GM23248 (cell line): ENCODE results near the gene PIEZO1. TPM values are rescaled to one million over a fixed set of nuclear protein-coding genes. Genes with fewer than 3 reads are reported as not detected.
A peak's percentile ranks its signal among the peaks of the same experiment; 100 is the strongest.

Source experiments
- DNase-seq: peaks from one replicate; pipeline ENCODE4 v3.0.0-alpha.2; 2015
- H2AFZ ChIP-seq: fragments of 200-600 bp; sonication (generic); 2 replicates; pipeline ENCODE4 v1.6.1; 2016; ENCODE audit warnings: antibody characterized with exemption
- H3F3A ChIP-seq: fragments of 200-600 bp; sonication (generic); 2 replicates; pipeline ENCODE4 v1.6.1; 2016; ENCODE audit warnings: mild to moderate bottlenecking, antibody characterized with exemption, mixed run types; ENCODE audit not compliant: insufficient read depth
- H3K27ac ChIP-seq: fragments of 200-600 bp; sonication (generic); 2 replicates; pipeline ENCODE4 v1.5.1; 2016; ENCODE audit warnings: mild to moderate bottlenecking
- H3K27me3 ChIP-seq: fragments of 200-600 bp; sonication (generic); replicated peaks from 2 replicates; pipeline ENCODE4 v1.6.1; 2016; ENCODE audit warnings: mild to moderate bottlenecking; ENCODE audit not compliant: insufficient read depth
- H3K36me3 ChIP-seq: fragments of 200-600 bp; sonication (generic); 2 replicates; pipeline ENCODE4 v1.6.1; 2016; ENCODE audit warnings: low read depth, mild to moderate bottlenecking
- H3K4me1 ChIP-seq: fragments of 200-600 bp; sonication (generic); 2 replicates; pipeline ENCODE4 v1.6.1; 2016; ENCODE audit warnings: mild to moderate bottlenecking; ENCODE audit not compliant: insufficient read depth
- H3K4me2 ChIP-seq: fragments of 200-600 bp; sonication (generic); one replicate; pipeline ENCODE4 v1.6.1; 2016; ENCODE audit warnings: mild to moderate bottlenecking; ENCODE audit not compliant: unreplicated experiment
- H3K4me3 ChIP-seq: fragments of 200-600 bp; sonication (generic); 2 replicates; pipeline ENCODE4 v1.5.1; 2016; ENCODE audit warnings: mild to moderate bottlenecking
- H3K79me2 ChIP-seq: fragments of 200-600 bp; sonication (generic); 2 replicates; pipeline ENCODE4 v1.6.1; 2016; ENCODE audit warnings: mild to moderate bottlenecking; ENCODE audit not compliant: insufficient read depth
- H3K9ac ChIP-seq: fragments of 200-600 bp; sonication (generic); 2 replicates; pipeline ENCODE4 v1.6.1; 2016; ENCODE audit warnings: mild to moderate bottlenecking
- H3K9me2 ChIP-seq: fragments of 200-600 bp; sonication (generic); 2 replicates; pipeline ENCODE4 v1.6.1; 2016; ENCODE audit warnings: mixed run types, mild to moderate bottlenecking, moderate library complexity; ENCODE audit not compliant: insufficient read depth
- H3K9me3 ChIP-seq: fragments of 200-600 bp; sonication (generic); one replicate; pipeline ENCODE4 v1.6.1; 2017; ENCODE audit warnings: low read depth
- H4K20me1 ChIP-seq: fragments of 200-600 bp; sonication (generic); 2 replicates; pipeline ENCODE4 v1.6.0; 2016; ENCODE audit not compliant: insufficient read depth
- EZH2 ChIP-seq: fragments of 200-600 bp; sonication (generic); IDR thresholded peaks from 2 replicates; pipeline ENCODE4 v1.6.1; 2018; ENCODE audit warnings: antibody characterized with exemption, mild to moderate bottlenecking; ENCODE audit not compliant: insufficient read depth, poor library complexity, severe bottlenecking
- EZH2phosphoT487 ChIP-seq: fragments of 200-600 bp; sonication (generic); IDR thresholded peaks from 2 replicates; pipeline ENCODE4 v1.6.1; 2018; ENCODE audit warnings: antibody characterized with exemption, moderate library complexity, mild to moderate bottlenecking, low read depth; ENCODE audit not compliant: insufficient read depth
- WGBS, 2 experiments: methylation state at CpG; one replicate each; pipeline ENCODE4 v1.1.6; 2015 to 2017; ENCODE audit warnings: low lambda C conversion rate in 2 of 2, low coverage in 1 of 2; ENCODE audit errors: missing lambda C conversion rate in 2 of 2; 5-methylcytosine and 5-hydroxymethylcytosine counted together
- in situ Hi-C: fragments of 300-500 bp; cut with MboI; formaldehyde crosslinking; loops from 2 replicates; pipeline ENCODE4 v1.15.0; 2020
- polyA plus RNA-seq: library from polyadenylated mRNA; unstranded; fragments of >200 nt; fragmentation: Nextera tagmentation; extraction: Ambion mirVana; gene quantifications from 2 replicates; pipeline ENCODE4 v1.2.1, GENCODE V29; 2016
- total RNA-seq: library from RNA; depleted of rRNA; stranded (reverse); fragments of >200 nt; shearing (Covaris generic); gene quantifications from 2 replicates; pipeline ENCODE4 v1.2.3, GENCODE V29; 2014

The PIEZO1 gene
- total and polyA plus RNA-seq, 2 experiments from 2014 or later: 95.3 to 223 TPM

GRCh38 chr16:88805887-88806393 lies 20.9 kb upstream of the PIEZO1 start:
- Histone ChIP-seq H2AFZ (no peak overlapping the region), H3F3A (no peaks in the 10 kb centered on the region; the same call in 1 of the 2 replicates), H3K4me2 (no peak overlapping the region), H3K9me2 (no peaks in the 10 kb centered on the region), H3K4me3 (no peak overlapping the region), H3K36me3 (no peaks in the 10 kb centered on the region), H3K27me3 (no peaks in the 10 kb centered on the region), H3K4me1 (peaks cover 22% of the 10 kb centered on the region), H3K9ac (no peak overlapping the region), H3K27ac (no peak overlapping the region), H4K20me1 (no peaks in the 10 kb centered on the region), H3K79me2 (peaks cover 29% of the 10 kb centered on the region), H3K9me3 (no peaks in the 10 kb centered on the region)
- in situ Hi-C loops: no loop called here
- DNase-seq: no peak
- WGBS, 2 experiments: 92 to 94% methylated on average over 21 of the region's 21 CpGs
- TF ChIP-seq EZH2: no peak
- TF ChIP-seq EZH2phosphoT487: no peak

GRCh38 chr16:88805340-88805715 lies 20.3 kb upstream of the PIEZO1 start:
- 42 to 80% methylated on average over 5 to 22 of the region's 22 CpGs for WGBS, 2 experiments
- TF ChIP-seq EZH2phosphoT487: no peak
- no peak for TF ChIP-seq EZH2
- Histone ChIP-seq H3K79me2 (peaks cover 27% of the 10 kb centered on the region), H3K9ac (peak overlapping the region; percentile 85; the same call in 1 of the 2 replicates), H2AFZ (no peak overlapping the region), H3F3A (no peaks in the 10 kb centered on the region), H3K9me3 (no peaks in the 10 kb centered on the region), H3K4me3 (peak overlapping the region; percentile 78), H3K27me3 (no peaks in the 10 kb centered on the region), H3K9me2 (no peaks in the 10 kb centered on the region), H3K4me1 (peaks cover 17% of the 10 kb centered on the region), H3K36me3 (no peaks in the 10 kb centered on the region), H3K27ac (no peak overlapping the region), H4K20me1 (no peaks in the 10 kb centered on the region), H3K4me2 (no peak overlapping the region)
- no peak for DNase-seq
- in situ Hi-C loops: no loop called here

- no peaks in the 10 kb centered on the region for H3K9me2 ChIP-seq
- H3K36me3 ChIP-seq: no peaks in the 10 kb centered on the region
- in situ Hi-C loops: no loop called here
- peaks cover 21% of the 10 kb centered on the region for H3K79me2 ChIP-seq
- no peaks in the 10 kb centered on the region for H3K9me3 ChIP-seq
- no peak overlapping the region for H2AFZ ChIP-seq
- TF ChIP-seq EZH2phosphoT487: no peak
- TF ChIP-seq EZH2: no peak
- peak overlapping the region; percentile 83 for H3K4me2 ChIP-seq
- H3K4me1 ChIP-seq: peaks cover 12% of the 10 kb centered on the region; the same call in 1 of the 2 replicates
- WGBS, 2 experiments: 22 to 23% methylated on average over 33 to 36 of the region's 39 CpGs
- H3K9ac ChIP-seq: peak overlapping the region; percentile 85
- no peaks in the 10 kb centered on the region for H3K27me3 ChIP-seq
- no peaks in the 10 kb centered on the region for H4K20me1 ChIP-seq
- H3K27ac ChIP-seq: no peak overlapping the region
- no peaks in the 10 kb centered on the region for H3F3A ChIP-seq
- peak overlapping the region; percentile 78 for H3K4me3 ChIP-seq
- DNase-seq: peak; percentile 40
These were observed 19.7 kb upstream of the PIEZO1 start for GRCh38 chr16:88804552-88805339.

- H3K27ac ChIP-seq: no peak overlapping the region
- WGBS, 2 experiments: 4 to 5% methylated on average over 12 to 13 of the region's 16 CpGs
- in situ Hi-C loops: no loop called here
- H3K9ac ChIP-seq: peak overlapping the region; percentile 85
- H2AFZ ChIP-seq: no peak overlapping the region
- no peaks in the 10 kb centered on the region for H3K36me3 ChIP-seq
- peak overlapping the region; percentile 78 for H3K4me3 ChIP-seq
- H4K20me1 ChIP-seq: no peaks in the 10 kb centered on the region
- no peaks in the 10 kb centered on the region for H3F3A ChIP-seq
- peaks cover 16% of the 10 kb centered on the region for H3K79me2 ChIP-seq
- no peak for TF ChIP-seq EZH2phosphoT487
- TF ChIP-seq EZH2: no peak
- H3K9me2 ChIP-seq: no peaks in the 10 kb centered on the region
- H3K9me3 ChIP-seq: no peaks in the 10 kb centered on the region
- peak overlapping the region; percentile 83 for H3K4me2 ChIP-seq
- no peaks in the 10 kb centered on the region for H3K27me3 ChIP-seq
- peaks cover 10% of the 10 kb centered on the region; the same call in 1 of the 2 replicates for H3K4me1 ChIP-seq
- DNase-seq: no peak
These were observed 19.1 kb upstream of the PIEZO1 start for GRCh38 chr16:88804173-88804551.
